ENCODE measurements around the gene GINS3. TPM values are rescaled to one million over a fixed set of nuclear protein-coding genes. Genes with fewer than 3 reads are reported as not detected.

The GINS3 gene
- total and polyA plus RNA-seq, 10 of the 15 experiments (the other 5 are each of a cell fraction or from before 2014, with no cell fraction given) = 13.6 to 22.4 (median 15.6) TPM

DNA sequence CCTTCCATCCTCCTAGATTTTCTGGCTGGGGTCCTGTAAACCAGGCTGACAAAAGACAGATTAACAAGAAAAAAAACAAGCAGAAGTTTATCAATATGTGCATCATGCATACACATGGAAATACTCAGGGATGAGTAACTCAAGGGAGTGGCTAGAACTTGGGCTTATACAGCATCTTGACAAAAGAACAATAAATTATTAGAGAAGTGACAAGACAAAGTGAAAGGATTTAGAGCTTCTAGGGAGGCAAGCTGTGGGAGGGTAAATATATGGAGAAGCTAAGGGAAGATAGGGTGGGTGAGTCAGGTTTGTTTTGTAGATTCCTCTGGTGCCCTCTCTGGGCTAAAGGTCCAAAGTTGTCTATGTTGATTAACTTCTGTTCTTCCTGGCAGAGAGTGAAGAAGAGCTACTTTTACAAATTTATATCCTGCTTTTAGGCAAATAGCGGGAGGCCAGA is 59.7 kb downstream of the GINS3 start:
- in situ Hi-C loops (cut with MboI) = no loop called here

DNA sequence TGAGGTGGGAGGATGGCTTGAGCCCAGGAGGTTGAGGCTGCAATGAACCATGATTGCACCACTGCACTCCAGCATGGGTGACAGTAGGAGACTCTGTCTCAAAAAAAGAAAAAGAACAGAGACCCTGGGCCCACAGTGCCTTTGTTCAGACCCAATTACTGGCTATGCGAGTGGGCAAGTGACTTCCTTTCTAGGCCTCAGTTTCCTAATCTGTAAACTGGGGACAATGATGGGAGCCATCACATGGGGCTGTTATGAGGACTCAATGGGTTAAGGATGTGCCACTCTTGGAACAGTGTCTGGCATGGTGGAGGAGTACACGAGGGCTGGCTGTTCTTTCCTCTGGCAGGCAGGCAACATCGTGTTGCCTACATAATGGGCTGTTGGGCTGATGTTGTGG is 60.4 kb downstream of the GINS3 start:
- Histone ChIP-seq H3K36me3 (ENCODE audit: control insufficient read depth in 2 of 2, insufficient read depth in 2 of 2, low read length in 1 of 2) (no peaks in the 10 kb centered on the region), H3K4me2 (ENCODE audit: control insufficient read depth, insufficient read depth) (no peak overlapping the region), H3K79me2 (ENCODE audit: control insufficient read depth, insufficient read depth, low read length) (no peaks in the 10 kb centered on the region), H3K27me3 (replicated peaks in 1 of 2; ENCODE audit: control insufficient read depth in 2 of 2, insufficient read depth in 2 of 2, low read length in 1 of 2) (no peaks in the 10 kb centered on the region), H3K4me3 (no peak overlapping the region), H2AFZ (ENCODE audit: control insufficient read depth, low read depth, low read length) (no peak overlapping the region), H3K27ac (ENCODE audit: control insufficient read depth, insufficient read depth) (no peak overlapping the region), H3K9me3 (replicated peaks; ENCODE audit: control insufficient read depth, insufficient read depth, low read length) (no peaks in the 10 kb centered on the region), H3K9ac (ENCODE audit: control insufficient read depth, insufficient read depth, low read length) (no peak overlapping the region), H4K20me1 (ENCODE audit: control insufficient read depth, insufficient read depth) (no peaks in the 10 kb centered on the region), H3K4me1 (ENCODE audit: control insufficient read depth, insufficient read depth, low read length) (no peaks in the 10 kb centered on the region)
- RAD21 ChIA-PET (ENCODE audit: unreplicated experiment) = interaction anchor here (1.1 kb wide), 1 partner anchor 116 kb away, joined by 5 read pairs; no protein-coding TSS in a partner anchor
- WGBS (ENCODE audit: insufficient coverage, insufficient replicate concordance, low lambda C conversion rate, missing lambda C conversion rate) = 72% methylated on average over 3 of the region's 3 CpGs
- CTCF ChIA-PET = no interaction called here
- POLR2A ChIA-PET = no interaction called here
- no TSS peak for BruUV-seq (replicated peaks)
- no peak for FAIRE-seq
- SMC1A ChIA-PET (ENCODE audit: uncharacterized antibody, unreplicated experiment) = interaction anchor here (0.7 kb wide), 1 partner anchor 50 kb away, joined by 4 read pairs; no protein-coding TSS in a partner anchor
- DNase-seq (ENCODE audit: low read depth, low spot score) = no peak
- in situ Hi-C loops (cut with MboI) = no loop called here
- ATAC-seq = no peak
- intact Hi-C loops (cut with micrococcal nuclease; ENCODE audit: unreplicated experiment) = no loop called here
- TF ChIP-seq CEBPB (IDR thresholded peaks at IDR 0.05; ENCODE audit: borderline replicate concordance in 1 of 2, low read depth in 2 of 2, low read length in 2 of 2) = no peak
- TF ChIP-seq FOXK2 (IDR thresholded peaks at IDR 0.05) = no peak
- no peak for TF ChIP-seq CBX5 (IDR thresholded peaks at IDR 0.05; ENCODE audit: low read depth)
- no peak for TF ChIP-seq MEF2A (IDR thresholded peaks at IDR 0.05; ENCODE audit: insufficient read depth, low read depth, low read length)
- no peak for TF ChIP-seq SMC3 (IDR thresholded peaks at IDR 0.05; ENCODE audit: borderline replicate concordance, low read length)
- no peak for TF ChIP-seq WRNIP1 (IDR thresholded peaks at IDR 0.05; ENCODE audit: borderline replicate concordance, low read depth, low read length)
- TF ChIP-seq FOS (IDR thresholded peaks at IDR 0.05; ENCODE audit: borderline replicate concordance, extremely low read depth, insufficient read length) = no peak
- no peak for TF ChIP-seq E4F1 (IDR thresholded peaks at IDR 0.05; ENCODE audit: borderline replicate concordance, partially characterized antibody)
- TF ChIP-seq, protein P1, sequence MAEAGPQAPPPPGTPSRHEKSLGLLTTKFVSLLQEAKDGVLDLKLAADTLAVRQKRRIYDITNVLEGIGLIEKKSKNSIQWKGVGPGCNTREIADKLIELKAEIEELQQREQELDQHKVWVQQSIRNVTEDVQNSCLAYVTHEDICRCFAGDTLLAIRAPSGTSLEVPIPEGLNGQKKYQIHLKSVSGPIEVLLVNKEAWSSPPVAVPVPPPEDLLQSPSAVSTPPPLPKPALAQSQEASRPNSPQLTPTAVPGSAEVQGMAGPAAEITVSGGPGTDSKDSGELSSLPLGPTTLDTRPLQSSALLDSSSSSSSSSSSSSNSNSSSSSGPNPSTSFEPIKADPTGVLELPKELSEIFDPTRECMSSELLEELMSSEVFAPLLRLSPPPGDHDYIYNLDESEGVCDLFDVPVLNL (IDR thresholded peaks at IDR 0.05; ENCODE audit: low read depth, low read length) = no peak

More for the DNA sequence above, 59.7 kb downstream of the GINS3 start:
- BruUV-seq (replicated peaks) = no TSS peak
- TF ChIP-seq CREB1 (IDR thresholded peaks at IDR 0.05; ENCODE audit: low read depth) = no peak
- TF ChIP-seq, protein P2, sequence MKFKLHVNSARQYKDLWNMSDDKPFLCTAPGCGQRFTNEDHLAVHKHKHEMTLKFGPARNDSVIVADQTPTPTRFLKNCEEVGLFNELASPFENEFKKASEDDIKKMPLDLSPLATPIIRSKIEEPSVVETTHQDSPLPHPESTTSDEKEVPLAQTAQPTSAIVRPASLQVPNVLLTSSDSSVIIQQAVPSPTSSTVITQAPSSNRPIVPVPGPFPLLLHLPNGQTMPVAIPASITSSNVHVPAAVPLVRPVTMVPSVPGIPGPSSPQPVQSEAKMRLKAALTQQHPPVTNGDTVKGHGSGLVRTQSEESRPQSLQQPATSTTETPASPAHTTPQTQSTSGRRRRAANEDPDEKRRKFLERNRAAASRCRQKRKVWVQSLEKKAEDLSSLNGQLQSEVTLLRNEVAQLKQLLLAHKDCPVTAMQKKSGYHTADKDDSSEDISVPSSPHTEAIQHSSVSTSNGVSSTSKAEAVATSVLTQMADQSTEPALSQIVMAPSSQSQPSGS (IDR thresholded peaks at IDR 0.05; ENCODE audit: low read length) = no peak
- TF ChIP-seq TCF7 (IDR thresholded peaks at IDR 0.05; ENCODE audit: borderline replicate concordance) = no peak
- TF ChIP-seq JUNB (IDR thresholded peaks at IDR 0.05) = no peak
- no peak for TF ChIP-seq NR2C2 (IDR thresholded peaks at IDR 0.05; ENCODE audit: borderline replicate concordance, control insufficient read depth, insufficient read length, low read depth)
- ATAC-seq = no peak
- Histone ChIP-seq H4K20me1 (ENCODE audit: control insufficient read depth, insufficient read depth) (no peaks in the 10 kb centered on the region), H3K27me3 (replicated peaks in 1 of 2; ENCODE audit: control insufficient read depth in 2 of 2, insufficient read depth in 2 of 2, low read length in 1 of 2) (no peaks in the 10 kb centered on the region), H3K27ac (ENCODE audit: control insufficient read depth, insufficient read depth) (no peak overlapping the region), H3K4me3 (no peak overlapping the region), H3K9me3 (replicated peaks; ENCODE audit: control insufficient read depth, insufficient read depth, low read length) (no peaks in the 10 kb centered on the region), H3K36me3 (ENCODE audit: control insufficient read depth in 2 of 2, insufficient read depth in 2 of 2, low read length in 1 of 2) (no peaks in the 10 kb centered on the region), H3K4me1 (ENCODE audit: control insufficient read depth, insufficient read depth, low read length) (no peaks in the 10 kb centered on the region), H3K4me2 (ENCODE audit: control insufficient read depth, insufficient read depth) (no peak overlapping the region), H2AFZ (ENCODE audit: control insufficient read depth, low read depth, low read length) (no peak overlapping the region), H3K9ac (ENCODE audit: control insufficient read depth, insufficient read depth, low read length) (no peak overlapping the region), H3K79me2 (ENCODE audit: control insufficient read depth, insufficient read depth, low read length) (no peaks in the 10 kb centered on the region)
- ChIA-PET RAD21 (ENCODE audit: unreplicated experiment) (interaction anchor here (1.1 kb wide), 1 partner anchor 115 kb away, joined by 5 read pairs; no protein-coding TSS in a partner anchor), CTCF (no interaction called here), POLR2A (no interaction called here), SMC1A (ENCODE audit: uncharacterized antibody, unreplicated experiment) (interaction anchor here (0.7 kb wide), 1 partner anchor 49 kb away, joined by 4 read pairs; no protein-coding TSS in a partner anchor)
- WGBS (ENCODE audit: insufficient coverage, insufficient replicate concordance, low lambda C conversion rate, missing lambda C conversion rate) = 45% methylated on average over 1 of the region's 1 CpG
- intact Hi-C loops (cut with micrococcal nuclease; ENCODE audit: unreplicated experiment) = no loop called here
- FAIRE-seq = no peak
- DNase-seq (ENCODE audit: low read depth, low spot score) = no peak
